ENCODE measurements around the gene USP31.

The USP31 gene

GRCh38 chr16:23071196-23072083, 77.8 kb downstream of the USP31 start:
- Histone ChIP-seq H3K27me3 (ENCODE audit: insufficient read depth, low read length) (no peaks in the 10 kb centered on the region), H3F3A (ENCODE audit: insufficient read depth, low read length) (no peaks in the 10 kb centered on the region), H2AFZ (ENCODE audit: low read length) (no peak overlapping the region), H3K4me3 (ENCODE audit: low read depth, low read length, poor library complexity, severe bottlenecking) (no peak overlapping the region), H3K9me3 (ENCODE audit: low read length) (no peaks in the 10 kb centered on the region), H3K27ac (ENCODE audit: low read depth, low read length, poor library complexity, severe bottlenecking) (no peak overlapping the region), H3K79me2 (ENCODE audit: insufficient read depth, low read length) (no peaks in the 10 kb centered on the region), H3K4me1 (ENCODE audit: insufficient read depth, low read length, severe bottlenecking) (no peaks in the 10 kb centered on the region), H3K9me2 (ENCODE audit: low read depth, low read length) (no peaks in the 10 kb centered on the region), H3K36me3 (ENCODE audit: insufficient read depth, low read length) (peaks cover 59% of the 10 kb centered on the region), H3K4me2 (ENCODE audit: low read length) (no peak overlapping the region), H4K20me1 (ENCODE audit: insufficient read depth, low read length) (no peaks in the 10 kb centered on the region), H3K9ac (ENCODE audit: low read length) (no peak overlapping the region)
- no peak for TF ChIP-seq EZH2 (IDR thresholded peaks at IDR 0.05; ENCODE audit: borderline replicate concordance, low read length)
- TF ChIP-seq, protein P1, sequence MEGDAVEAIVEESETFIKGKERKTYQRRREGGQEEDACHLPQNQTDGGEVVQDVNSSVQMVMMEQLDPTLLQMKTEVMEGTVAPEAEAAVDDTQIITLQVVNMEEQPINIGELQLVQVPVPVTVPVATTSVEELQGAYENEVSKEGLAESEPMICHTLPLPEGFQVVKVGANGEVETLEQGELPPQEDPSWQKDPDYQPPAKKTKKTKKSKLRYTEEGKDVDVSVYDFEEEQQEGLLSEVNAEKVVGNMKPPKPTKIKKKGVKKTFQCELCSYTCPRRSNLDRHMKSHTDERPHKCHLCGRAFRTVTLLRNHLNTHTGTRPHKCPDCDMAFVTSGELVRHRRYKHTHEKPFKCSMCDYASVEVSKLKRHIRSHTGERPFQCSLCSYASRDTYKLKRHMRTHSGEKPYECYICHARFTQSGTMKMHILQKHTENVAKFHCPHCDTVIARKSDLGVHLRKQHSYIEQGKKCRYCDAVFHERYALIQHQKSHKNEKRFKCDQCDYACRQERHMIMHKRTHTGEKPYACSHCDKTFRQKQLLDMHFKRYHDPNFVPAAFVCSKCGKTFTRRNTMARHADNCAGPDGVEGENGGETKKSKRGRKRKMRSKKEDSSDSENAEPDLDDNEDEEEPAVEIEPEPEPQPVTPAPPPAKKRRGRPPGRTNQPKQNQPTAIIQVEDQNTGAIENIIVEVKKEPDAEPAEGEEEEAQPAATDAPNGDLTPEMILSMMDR (IDR thresholded peaks at IDR 0.05; ENCODE audit: low read length), result no peak

DNA sequence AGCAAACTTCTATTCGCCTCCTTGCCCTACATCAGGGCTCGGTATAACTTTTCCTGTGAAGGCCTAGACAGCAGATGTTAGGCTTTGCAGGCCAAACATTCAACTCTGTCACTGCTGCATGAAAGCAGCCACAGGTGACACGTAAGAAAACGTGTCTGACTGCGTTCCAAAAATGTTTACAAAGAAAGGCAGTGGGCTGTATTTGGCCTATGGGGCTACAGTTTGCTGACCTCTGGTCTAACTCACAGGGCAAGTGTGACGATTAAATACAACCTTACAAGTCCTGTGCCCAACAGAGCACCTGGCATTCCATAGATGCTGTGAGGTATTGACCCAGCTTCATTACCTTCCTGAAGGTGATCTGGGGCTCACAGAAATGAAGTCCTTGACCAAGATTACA, 79.4 kb downstream of the USP31 start:
- Histone ChIP-seq H3K27me3 (ENCODE audit: insufficient read depth, low read length) (no peaks in the 10 kb centered on the region), H3K9ac (ENCODE audit: low read length) (no peak overlapping the region), H2AFZ (ENCODE audit: low read length) (no peak overlapping the region), H3K4me2 (ENCODE audit: low read length) (no peak overlapping the region), H3K79me2 (ENCODE audit: insufficient read depth, low read length) (no peaks in the 10 kb centered on the region), H4K20me1 (ENCODE audit: insufficient read depth, low read length) (no peaks in the 10 kb centered on the region), H3K9me3 (ENCODE audit: low read length) (no peaks in the 10 kb centered on the region), H3F3A (ENCODE audit: insufficient read depth, low read length) (no peaks in the 10 kb centered on the region), H3K4me3 (ENCODE audit: low read depth, low read length, poor library complexity, severe bottlenecking) (no peak overlapping the region), H3K27ac (ENCODE audit: low read depth, low read length, poor library complexity, severe bottlenecking) (no peak overlapping the region), H3K9me2 (ENCODE audit: low read depth, low read length) (no peaks in the 10 kb centered on the region), H3K36me3 (ENCODE audit: insufficient read depth, low read length) (peaks cover 58% of the 10 kb centered on the region), H3K4me1 (ENCODE audit: insufficient read depth, low read length, severe bottlenecking) (no peaks in the 10 kb centered on the region)
- TF ChIP-seq, protein P1 (IDR thresholded peaks at IDR 0.05; ENCODE audit: low read length), result no peak
- no peak for TF ChIP-seq EZH2 (IDR thresholded peaks at IDR 0.05; ENCODE audit: borderline replicate concordance, low read length)

- Histone ChIP-seq H3K36me3 (ENCODE audit: insufficient read depth, low read length) (peaks cover 50% of the 10 kb centered on the region), H3K4me2 (ENCODE audit: low read length) (no peak overlapping the region), H3K4me3 (ENCODE audit: low read depth, low read length, poor library complexity, severe bottlenecking) (no peak overlapping the region), H2AFZ (ENCODE audit: low read length) (no peak overlapping the region), H3K9me3 (ENCODE audit: low read length) (no peaks in the 10 kb centered on the region), H3K27ac (ENCODE audit: low read depth, low read length, poor library complexity, severe bottlenecking) (no peak overlapping the region), H3K9me2 (ENCODE audit: low read depth, low read length) (no peaks in the 10 kb centered on the region), H3K27me3 (ENCODE audit: insufficient read depth, low read length) (no peaks in the 10 kb centered on the region), H3K79me2 (ENCODE audit: insufficient read depth, low read length) (no peaks in the 10 kb centered on the region), H4K20me1 (ENCODE audit: insufficient read depth, low read length) (no peaks in the 10 kb centered on the region), H3F3A (ENCODE audit: insufficient read depth, low read length) (no peaks in the 10 kb centered on the region), H3K4me1 (ENCODE audit: insufficient read depth, low read length, severe bottlenecking) (no peaks in the 10 kb centered on the region), H3K9ac (ENCODE audit: low read length) (no peak overlapping the region)
- TF ChIP-seq EZH2 (IDR thresholded peaks at IDR 0.05; ENCODE audit: borderline replicate concordance, low read length), result no peak
- TF ChIP-seq, protein P1 (IDR thresholded peaks at IDR 0.05; ENCODE audit: low read length), result no peak
Measured at GRCh38 chr16:23068079-23068736, 81.0 kb downstream of the USP31 start.

All from OCI-LY1 (cell line).